Measurements from ENCODE around the gene CNNM4.
"Not testable (repeated sequence)": the region's sequence is repeated elsewhere in the genome, so short reads cannot be mapped to it uniquely, and the experiment has no call there.

Gene CNNM4

GRCh38 chr2:96789245-96789617 lies 28.5 kb downstream of the CNNM4 start:
- DNase-seq = no peak

DNA sequence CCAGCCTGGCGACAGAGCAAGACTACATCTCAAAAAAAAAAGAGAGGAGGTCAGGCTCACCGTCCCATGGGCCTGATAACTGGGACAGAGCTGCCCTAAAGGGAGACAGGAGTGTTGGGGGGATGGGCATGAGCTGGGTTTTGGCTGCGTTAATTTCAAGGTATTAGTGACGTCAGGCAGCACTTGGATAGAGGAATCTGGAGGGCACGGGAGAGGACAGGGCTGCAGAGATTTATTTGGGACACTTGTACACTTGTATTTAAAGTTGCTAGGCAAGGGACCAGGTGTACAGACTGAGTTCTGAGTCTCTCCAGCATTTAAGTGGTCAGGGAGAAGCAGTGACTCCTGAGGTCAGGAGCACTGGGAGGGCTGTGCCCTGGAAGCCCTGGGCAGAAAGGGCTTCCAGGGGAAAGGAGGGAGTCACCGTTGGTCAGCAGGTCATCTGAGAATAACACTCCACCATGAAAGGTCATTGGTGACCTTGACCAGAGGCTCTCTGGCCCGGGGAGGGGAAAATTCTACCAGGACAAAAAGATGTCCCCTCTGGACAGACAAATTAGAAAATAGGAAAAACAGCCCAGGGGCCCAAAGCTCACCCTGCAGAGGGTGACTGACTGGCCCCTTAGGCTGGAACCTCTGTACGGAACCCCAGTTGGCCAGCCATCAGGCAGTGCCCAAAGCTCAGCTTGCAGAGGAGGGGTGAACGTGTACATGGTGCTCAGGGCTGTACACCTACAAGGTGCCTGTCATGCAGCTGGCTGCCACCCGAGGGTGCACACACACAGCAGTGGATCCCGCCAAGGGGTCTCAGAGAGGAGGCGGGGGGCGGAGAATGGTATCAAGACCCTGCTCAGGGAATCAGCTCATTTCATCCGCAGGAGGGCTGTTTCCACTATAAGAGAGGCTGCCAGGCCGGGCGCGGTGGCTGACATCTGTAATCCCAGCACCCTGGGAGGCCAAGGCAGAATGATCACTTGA lies 32.4 kb downstream of the CNNM4 start:
- DNase-seq = no peak

GRCh38 chr2:96795076-96795475 lies 34.4 kb downstream of the CNNM4 start:
- no peak for DNase-seq

- DNase-seq = not testable (repeated sequence)
Measured at GRCh38 chr2:96796497-96796896, 35.8 kb downstream of the CNNM4 start.

DNA sequence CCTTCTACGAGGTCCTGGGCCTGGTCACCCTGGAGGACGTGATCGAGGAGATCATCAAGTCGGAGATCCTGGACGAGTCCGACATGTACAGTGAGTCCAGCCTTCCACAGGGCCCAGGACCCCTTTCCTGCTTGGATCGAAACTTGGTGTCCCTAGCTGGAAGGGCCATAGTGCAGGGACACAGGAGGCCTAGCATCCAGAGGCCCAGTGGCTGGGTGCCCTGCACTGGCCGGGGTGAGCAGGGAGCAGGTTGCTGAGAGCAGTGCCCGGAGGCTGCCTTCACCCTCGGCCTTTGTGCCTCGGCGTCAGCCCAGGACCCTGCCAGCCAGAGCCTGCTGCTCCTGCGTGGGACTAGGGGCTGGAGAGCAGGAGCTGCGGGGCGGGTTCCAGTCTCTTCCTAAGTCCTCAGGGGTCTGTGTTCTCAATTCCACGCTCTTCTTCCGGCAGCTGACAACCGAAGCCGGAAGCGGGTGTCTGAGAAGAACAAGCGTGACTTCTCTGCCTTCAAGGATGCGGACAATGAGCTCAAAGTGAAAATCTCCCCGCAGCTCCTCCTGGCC lies 36.4 kb downstream of the CNNM4 start:
- no peak for DNase-seq

DNA sequence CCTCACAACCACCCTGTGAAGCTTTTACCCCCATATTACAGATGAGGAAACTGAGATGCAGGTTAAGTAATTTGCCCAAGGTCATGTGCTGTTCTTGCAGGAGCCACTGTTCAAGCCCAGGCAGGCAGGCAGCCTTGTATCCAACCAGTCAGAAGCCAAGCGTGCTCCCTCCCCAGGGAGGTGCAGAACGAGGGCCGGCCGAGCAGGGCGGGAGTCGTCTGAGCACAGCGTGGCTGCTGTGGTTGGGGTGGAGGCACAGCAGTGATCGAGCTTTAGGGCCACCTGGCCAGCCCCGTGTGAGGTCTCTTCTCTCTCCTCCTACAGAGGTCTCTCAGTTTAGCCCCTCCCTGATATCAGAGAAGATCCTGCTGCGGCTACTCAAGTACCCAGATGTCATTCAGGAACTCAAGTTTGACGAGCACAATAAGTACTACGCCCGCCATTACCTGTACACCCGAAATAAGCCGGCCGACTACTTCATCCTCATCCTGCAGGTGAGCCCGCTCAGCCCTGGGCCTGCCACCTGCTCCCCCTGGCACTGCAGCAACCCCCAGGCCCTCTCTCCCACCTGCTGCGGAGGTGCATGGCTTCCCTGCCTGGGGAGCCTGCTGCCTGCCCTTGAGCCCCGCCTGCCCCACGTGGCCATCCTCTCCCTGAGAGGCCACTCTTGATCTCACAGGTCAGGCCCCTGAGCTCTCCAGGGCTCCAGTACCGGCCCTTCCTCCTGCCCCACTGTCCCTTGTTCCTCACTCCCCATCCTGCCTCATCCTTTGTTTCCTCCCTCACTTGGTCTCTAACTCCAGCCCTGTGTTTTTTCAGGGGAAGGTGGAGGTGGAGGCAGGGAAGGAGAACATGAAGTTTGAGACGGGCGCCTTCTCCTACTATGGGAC lies 38.3 kb downstream of the CNNM4 start:
- DNase-seq = no peak

DNA sequence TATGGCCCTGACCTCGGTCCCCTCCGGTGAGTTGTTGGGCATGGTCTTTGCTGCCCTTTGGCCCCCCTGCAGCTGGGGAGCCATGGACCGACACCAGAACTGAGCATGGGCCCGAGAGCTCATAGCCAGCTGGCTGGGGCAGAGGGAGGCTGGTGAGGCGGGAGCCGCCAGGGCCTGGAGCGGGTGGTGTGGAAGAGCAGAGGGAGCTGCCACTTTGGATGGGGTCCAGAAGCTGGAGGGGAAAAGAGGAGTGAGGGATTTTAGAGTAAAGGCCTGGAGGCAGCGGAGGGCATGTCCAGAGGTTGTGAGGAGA lies 38.9 kb downstream of the CNNM4 start:
- no peak for DNase-seq

DNA sequence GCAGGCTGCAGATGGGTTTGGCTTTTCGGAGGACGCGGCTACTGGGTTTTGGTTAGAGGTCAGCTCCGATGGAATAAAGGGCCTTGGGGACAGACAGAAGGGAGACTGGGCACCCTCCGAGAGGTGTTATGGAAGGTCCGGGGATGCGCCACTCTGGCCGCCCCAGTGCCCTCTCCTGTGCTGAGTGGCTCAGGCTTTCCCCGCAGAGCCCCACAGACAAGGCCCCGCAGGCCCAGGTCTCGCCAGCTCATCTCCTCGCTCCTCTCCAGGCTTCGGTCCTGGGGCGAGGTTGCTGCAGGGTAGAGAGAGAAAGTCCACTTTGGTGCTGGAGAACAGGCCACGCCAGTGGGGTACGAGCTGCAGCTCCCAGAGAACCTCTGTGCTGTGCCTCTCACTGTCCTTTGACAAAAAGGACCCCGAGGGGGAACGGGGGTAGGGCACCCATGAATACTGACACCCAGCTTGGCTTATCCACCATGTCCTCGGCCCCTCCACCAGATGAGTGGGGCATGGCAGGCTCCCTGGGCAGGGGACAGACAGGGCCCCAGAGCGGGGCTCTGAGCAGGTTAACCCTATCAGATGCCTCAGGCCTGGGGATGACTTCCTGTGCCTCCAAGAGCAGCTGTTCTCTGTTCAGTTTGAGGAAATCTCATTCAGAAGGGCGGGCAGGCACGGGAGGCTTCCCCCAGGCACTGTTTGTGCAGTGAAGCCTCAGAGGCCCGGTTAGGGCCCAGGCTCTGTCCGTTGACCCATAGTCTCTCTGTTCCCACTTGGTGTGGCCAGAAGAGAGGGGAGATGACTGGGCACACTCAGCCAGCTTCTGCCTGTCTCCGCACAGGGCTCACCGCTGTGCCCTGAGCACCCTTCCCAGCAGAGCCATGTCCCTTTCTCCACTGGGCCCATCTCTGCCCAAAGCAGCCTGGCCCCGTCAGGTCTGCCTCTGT lies 39.6 kb downstream of the CNNM4 start:
- no peak for DNase-seq

- peak in 43 of 56 donors; percentile 7 to 74 (median 45) for DNase-seq
Measured at GRCh38 chr2:96801005-96801785, 40.5 kb downstream of the CNNM4 start.

DNA sequence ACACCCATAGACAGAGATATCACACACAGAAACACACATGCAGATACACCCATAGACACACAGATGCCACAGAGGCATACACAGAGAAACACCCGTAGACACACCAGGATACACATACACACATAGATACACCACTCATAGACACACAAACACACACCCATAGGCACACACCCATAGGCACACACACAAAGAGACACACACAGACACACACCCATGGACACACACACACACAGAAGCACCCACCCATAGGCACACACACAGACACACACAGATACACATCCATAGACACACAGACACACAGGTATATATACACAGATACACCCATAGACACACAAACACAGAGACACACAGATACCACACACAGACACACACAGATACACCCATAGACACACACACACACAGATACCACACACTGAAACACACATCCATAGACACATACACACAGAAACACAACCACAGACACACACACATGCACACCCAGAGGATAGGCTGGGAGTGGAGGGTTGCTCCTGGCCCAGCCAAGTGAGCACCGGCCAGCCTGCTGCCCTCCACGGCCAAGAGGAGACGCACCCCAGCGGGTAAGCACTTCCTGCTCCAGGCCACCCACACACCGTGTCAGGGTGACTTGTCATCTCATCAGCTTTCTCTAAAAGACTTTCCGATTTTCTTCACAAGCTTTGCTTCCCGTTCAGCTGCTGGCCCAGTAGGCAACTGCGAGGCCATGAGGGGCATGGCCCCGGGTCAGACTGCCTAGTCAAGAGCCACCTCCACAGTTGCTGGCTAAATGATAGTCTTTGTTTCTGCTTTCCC lies 41.3 kb downstream of the CNNM4 start:
- no peak for DNase-seq

DNA sequence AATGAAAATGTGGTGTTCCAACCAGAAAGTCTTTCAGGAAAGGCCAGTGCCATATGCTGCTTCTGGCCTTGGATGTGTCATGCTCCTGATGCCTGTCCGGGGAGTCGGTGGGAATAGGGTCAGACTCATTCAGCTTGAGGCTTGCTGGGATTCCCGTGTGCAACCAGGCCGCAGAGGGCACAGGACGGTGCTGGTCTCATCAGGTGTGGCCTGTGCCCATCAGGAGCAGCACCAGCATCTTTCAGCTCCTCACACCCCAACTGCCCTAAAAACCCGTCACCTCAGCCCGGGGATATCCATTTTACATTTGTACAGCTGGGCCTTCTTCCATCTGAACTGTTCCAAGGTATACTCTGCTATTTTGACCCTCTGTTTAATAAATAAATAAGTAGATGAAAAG lies 42.0 kb downstream of the CNNM4 start:
- no peak for DNase-seq

- DNase-seq = no peak
Measured at GRCh38 chr2:96804986-96805385, 44.3 kb downstream of the CNNM4 start.

DNA sequence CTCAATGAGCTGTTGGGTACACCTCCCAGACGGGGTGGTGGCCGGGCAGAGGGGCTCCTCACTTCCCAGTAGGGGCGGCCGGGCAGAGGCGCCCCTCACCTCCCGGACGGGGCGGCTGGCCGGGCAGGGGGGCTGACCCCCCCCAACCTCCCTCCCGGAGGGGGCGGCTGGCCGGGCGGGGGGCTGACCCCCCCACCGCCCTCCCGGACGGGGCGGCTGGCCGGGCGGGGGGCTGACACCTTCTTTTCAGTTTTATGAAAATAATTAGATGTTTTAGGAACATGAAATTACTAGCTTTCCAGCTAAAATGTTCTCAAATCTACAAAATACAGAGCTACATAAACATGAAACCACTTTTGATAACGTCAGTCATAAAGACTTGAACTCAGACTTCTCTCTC lies 45.2 kb downstream of the CNNM4 start:
- DNase-seq = not testable (repeated sequence)

DNA sequence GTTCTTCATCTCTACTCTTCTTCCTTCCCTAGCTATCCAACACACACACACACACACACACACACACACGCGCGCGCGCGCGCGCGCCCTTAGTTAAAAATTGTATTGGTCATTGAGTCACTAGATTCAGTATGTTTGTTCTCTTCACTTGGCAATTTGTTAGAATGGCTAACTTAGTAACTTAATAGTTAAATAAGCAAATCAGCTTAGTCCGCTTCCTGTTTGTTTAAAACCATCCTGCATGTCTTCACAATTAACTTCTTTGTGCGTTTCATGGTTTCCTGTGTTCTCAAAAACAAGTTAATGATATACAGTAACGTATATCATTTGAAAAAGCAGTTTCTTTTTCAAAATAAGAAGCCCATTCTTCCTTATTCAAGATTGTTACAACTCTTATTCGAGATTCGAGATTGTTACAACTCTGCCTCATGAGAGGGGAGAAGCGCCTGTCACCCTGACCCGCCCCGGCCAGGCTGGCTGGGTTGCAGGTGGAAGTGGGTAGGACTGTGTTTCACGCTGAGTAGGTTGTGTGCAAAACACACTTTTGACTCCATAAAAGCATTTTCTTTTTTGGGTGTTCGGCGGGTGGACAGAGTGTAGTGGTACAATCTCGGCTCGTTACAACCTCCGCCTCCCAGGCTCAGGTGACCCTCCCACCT lies 45.9 kb downstream of the CNNM4 start:
- no peak for DNase-seq

DNA sequence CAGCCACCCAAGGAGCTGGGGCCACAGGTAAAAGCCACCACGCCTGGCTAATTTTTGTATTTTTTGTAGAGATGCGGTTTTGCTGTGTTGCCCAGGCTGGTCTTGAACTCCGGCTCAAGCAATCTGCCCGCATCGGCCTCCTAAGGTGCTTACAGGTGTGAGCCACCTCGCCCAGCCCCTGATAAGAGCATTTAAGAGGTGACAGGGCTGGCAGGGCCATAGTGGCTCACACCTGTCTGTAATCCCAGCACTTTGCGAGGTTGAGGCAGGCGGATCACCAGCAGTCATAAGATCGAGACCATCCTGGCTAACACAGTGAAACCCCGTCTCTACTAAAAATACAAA lies 46.4 kb downstream of the CNNM4 start:
- DNase-seq = no peak

GRCh38 chr2:96808176-96808837 lies 47.6 kb downstream of the CNNM4 start:
- no peak for DNase-seq

DNA sequence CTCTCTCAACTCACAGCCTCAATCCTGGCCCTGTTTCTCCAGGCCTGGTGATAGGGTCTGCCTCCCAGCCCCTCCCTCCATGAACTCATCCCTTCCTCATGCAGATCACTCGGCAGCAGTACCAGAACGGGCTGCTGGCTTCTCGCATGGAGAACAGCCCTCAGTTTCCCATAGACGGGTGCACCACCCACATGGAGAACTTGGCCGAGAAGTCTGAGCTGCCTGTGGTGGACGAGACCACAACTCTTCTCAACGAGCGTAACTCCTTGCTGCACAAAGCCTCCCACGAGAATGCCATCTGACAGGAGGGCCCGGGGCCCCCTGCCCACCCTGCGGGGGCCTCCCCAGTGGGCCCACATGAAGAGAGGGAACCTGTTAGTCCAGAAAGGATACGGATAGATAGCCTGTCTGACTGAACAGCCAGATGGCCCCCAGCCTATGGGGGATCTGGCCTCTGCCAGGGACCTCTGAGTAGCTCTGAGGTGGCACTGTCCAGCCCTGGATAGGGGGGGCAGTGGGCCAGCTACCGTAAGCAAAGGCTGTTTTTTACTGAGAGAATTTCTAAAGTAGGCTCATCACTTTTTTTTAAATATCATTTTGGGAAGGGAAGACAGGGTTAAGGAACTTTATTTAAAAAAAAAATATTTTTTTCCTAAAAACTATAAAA lies 48.6 kb downstream of the CNNM4 start:
- no peak for DNase-seq

Measured in nucleus accumbens (tissue), 56 donors.